ENCODE data around the gene ART4.

Gene ART4

GRCh38 chr12:14841761-14842160 is 1.6 kb downstream of the ART4 start:
- no peak overlapping the region for H3K4me3 ChIP-seq (ENCODE audit: low read depth, low read length)
- TF ChIP-seq CTCF (IDR thresholded peaks at IDR 0.05; ENCODE audit: low read depth, low read length), result no peak

- no peak for TF ChIP-seq CTCF (IDR thresholded peaks at IDR 0.05; ENCODE audit: low read depth, low read length)
Measured at GRCh38 chr12:14840616-14841015, 2.7 kb downstream of the ART4 start.

GRCh38 chr12:14839262-14839661 is 4.1 kb downstream of the ART4 start:
- no peak overlapping the region for H3K4me3 ChIP-seq (ENCODE audit: low read depth, low read length)
- no peak for TF ChIP-seq CTCF (IDR thresholded peaks at IDR 0.05; ENCODE audit: low read depth, low read length)

More at GRCh38 chr12:14840616-14841015, 2.7 kb downstream of the ART4 start:
- H3K4me3 ChIP-seq (ENCODE audit: low read depth, low read length), result no peak overlapping the region

GRCh38 chr12:14836336-14837210 is 6.8 kb downstream of the ART4 start:
- peak overlapping the region; percentile 35 for H3K4me3 ChIP-seq (ENCODE audit: low read depth, low read length)
- TF ChIP-seq CTCF (IDR thresholded peaks at IDR 0.05; ENCODE audit: low read depth, low read length), result no peak

- H3K4me3 ChIP-seq (ENCODE audit: low read depth, low read length), result no peak overlapping the region
- TF ChIP-seq CTCF (IDR thresholded peaks at IDR 0.05; ENCODE audit: low read depth, low read length), result no peak
Measured at GRCh38 chr12:14834509-14834908, 8.8 kb downstream of the ART4 start.

GRCh38 chr12:14833952-14834351 is 9.4 kb downstream of the ART4 start:
- TF ChIP-seq CTCF (IDR thresholded peaks at IDR 0.05; ENCODE audit: low read depth, low read length), result no peak
- no peak overlapping the region for H3K4me3 ChIP-seq (ENCODE audit: low read depth, low read length)

- H3K4me3 ChIP-seq (ENCODE audit: low read depth, low read length), result no peak overlapping the region
- TF ChIP-seq CTCF (IDR thresholded peaks at IDR 0.05; ENCODE audit: low read depth, low read length), result no peak
Measured at GRCh38 chr12:14833336-14833735, 10.0 kb downstream of the ART4 start.
